Hepatic stellate cell (primary cell): ENCODE measurements around the gene EPB41L4B.
"Not testable (repeated sequence)": the region's sequence is repeated elsewhere in the genome, so short reads cannot be mapped to it uniquely, and the experiment has no call there.

Source experiments
- DNase-seq: peaks from one replicate; pipeline ENCODE4 v3.0.0; 2011; ENCODE audit warnings: low spot score

EPB41L4B gene

GRCh38 chr9:109162677-109163076, 158.2 kb downstream of the EPB41L4B start:
- no peak for DNase-seq

- DNase-seq = no peak
Measured at GRCh38 chr9:109161471-109161870, 159.4 kb downstream of the EPB41L4B start.

GRCh38 chr9:109159583-109159982, 161.3 kb downstream of the EPB41L4B start:
- no peak for DNase-seq

DNA sequence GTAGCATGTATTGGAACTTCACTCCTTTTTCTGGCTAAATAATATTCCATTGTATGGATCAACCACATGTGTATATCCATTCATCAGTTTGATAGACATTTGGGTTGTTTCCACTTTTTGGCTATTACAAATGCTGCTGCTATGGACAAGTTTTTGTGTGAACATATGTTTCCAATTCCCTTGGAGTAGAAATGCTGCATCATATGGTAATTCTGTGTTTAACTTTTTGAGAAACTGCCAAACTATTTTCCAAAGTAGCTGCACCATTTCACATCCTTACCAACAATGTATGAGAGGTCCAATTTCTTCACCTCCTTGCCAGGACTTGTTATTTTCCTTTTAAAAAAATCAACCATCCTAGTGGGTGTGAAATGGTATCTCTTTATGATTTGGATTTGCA, 162.2 kb downstream of the EPB41L4B start:
- DNase-seq = no peak

- no peak for DNase-seq
Measured at GRCh38 chr9:109156708-109157107, 164.2 kb downstream of the EPB41L4B start.

DNA sequence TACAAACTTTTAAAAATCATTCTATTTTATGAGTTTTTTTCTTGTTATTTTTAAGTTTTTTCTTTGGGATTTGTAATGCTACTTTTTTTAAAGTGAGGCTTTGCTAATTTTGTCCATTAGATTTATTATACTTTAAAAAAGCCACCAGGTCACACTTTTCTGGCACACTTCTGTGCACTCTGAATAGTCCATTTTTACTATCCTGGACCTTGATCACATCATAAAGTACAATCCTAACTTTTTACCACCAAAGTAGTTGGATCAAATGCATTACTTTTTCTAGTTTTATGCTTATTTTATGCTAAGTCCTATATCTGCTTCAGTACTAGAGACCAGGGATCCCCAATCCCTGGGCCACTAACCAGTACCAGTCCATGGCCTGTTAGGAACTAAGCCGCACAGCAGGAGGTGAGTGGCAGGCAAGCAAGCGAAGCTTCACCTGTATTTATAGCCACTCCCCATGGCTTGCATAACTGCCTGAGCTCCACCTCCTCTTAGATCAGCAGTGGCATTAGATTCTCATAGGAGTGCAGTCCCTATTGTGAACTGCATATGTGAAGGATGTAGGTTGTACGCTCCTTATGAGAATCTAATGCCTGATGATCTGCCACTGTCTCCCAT, 169.8 kb downstream of the EPB41L4B start:
- no peak for DNase-seq

DNA sequence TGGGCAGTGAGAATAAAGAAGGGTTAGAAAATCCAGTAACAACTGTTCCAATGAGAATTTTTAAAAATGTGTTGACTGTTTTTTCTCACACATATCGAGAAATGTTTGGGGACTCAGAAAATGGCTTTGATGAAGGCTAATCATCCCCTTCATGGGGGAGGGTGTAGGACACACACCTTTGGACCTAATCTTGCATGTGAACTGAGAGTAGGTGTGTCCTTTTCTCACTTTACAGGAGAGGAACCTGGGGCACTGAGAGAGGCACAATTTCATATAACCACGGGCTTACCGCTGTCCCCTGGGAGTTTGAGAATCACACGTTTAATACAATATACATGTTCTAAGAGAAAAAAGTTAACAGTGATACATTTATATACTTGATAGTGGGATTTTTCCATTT, 171.1 kb downstream of the EPB41L4B start:
- no peak for DNase-seq

DNA sequence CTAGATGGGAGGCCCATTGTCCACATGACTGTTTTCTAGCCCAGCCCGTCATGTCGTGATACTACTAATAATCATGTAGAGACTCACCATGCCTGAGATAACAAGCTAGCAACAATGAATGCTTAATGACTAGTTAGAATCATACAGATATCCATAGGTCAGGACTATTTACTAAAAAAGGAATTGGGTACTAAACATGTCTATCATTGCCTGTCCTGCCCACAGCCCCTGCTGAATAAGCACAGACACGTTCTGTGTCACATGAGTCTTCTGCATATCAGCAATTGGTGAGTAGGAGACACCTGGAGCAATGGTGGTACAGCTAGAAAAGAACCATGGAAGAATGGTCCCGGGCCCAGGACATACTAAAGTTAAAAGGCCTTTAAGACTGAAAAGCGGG, 171.8 kb downstream of the EPB41L4B start:
- no peak for DNase-seq

DNA sequence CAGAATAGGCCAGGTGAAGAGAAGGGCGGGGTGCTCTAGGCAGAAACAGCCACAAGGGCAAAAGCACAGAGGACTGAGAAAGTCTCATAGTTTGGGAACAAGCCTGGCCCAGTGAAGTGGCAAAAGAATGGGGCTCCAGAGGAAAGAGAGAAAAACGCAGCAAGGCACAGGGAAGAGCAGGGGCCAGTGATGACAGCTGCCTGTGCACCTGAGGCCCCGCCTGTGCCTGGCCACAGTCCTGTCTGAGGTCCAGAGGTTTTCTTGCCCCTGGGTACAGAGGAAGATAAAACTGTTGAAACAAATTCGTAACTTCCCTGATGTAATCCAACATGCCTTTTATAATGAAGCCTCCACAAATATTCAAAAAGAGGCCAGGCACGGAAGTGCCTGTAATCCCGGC, 175.8 kb downstream of the EPB41L4B start:
- no peak for DNase-seq

DNA sequence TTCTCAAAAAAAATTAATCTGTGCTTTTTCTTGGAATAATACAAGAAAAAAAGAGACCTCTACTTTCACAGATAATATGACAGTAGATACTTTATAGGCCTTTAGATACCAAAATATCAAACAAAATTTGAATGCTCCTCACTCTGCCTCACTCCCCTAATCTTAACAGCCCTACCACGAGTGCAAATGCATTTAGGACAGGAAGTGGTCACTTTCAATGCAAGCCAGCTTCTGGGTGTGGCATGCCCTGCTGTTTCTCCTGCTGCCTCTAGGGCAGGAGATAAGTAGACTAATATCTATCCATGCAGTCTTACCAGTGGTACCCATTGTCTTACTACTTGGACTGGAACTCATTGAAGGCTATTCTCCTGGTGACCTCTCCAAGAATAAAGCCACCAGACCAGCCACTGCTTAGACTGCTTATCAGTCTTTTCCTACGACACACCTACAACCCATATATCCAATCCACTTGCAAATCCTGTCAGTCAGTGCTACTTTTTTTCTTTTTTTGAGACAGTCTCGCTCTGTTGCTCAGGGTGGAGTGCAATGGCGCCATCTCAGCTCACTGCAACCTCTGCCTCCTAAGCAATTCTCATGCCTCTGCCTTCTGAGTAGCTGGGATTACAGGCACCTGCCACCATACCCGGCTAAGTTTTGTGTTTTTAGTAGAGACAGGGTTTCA, 176.8 kb downstream of the EPB41L4B start:
- no peak for DNase-seq

- DNase-seq = no peak
Measured at GRCh38 chr9:109141375-109141774, 179.5 kb downstream of the EPB41L4B start.

GRCh38 chr9:109139851-109140250, 181.0 kb downstream of the EPB41L4B start:
- DNase-seq = no peak

DNA sequence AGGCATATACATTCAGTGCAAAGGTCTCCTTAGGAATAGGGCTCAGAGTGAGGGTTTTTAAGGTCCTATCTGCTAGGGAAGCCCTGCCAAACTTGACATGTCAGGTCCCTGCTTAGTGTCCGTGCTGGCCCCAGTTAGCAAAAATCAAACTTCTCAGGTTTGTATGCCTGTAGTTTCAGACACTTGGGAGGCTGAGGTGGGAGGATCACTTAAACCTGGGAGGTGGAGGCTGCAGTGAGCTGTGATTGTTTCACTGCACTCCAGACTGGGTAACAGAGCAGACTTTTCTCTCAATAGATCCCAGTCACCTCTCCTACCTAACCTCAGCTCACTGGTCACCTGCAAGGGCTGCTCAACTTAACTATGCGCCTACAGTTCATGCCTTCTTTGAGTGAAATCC, 182.4 kb downstream of the EPB41L4B start:
- DNase-seq = no peak

GRCh38 chr9:109134167-109134578, 186.7 kb downstream of the EPB41L4B start:
- no peak for DNase-seq

DNA sequence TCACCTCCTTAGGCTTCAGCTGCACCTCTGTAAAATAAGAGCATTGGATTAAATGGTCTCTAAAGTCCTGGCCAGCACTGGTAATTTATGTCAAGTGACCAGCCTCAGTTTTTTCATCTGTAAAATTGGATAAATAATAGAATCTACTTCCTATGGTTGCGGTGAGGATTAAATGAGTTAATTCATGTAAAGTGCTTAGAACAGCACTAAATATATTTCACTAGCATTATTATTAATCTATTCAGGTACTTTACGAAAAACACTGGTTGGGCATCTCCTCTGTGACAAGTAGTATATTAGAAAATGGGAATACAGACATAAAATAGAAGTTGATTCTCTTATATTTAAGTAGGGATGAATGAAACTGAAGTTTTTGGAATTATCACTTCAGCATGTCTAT, 187.3 kb downstream of the EPB41L4B start:
- no peak for DNase-seq

DNA sequence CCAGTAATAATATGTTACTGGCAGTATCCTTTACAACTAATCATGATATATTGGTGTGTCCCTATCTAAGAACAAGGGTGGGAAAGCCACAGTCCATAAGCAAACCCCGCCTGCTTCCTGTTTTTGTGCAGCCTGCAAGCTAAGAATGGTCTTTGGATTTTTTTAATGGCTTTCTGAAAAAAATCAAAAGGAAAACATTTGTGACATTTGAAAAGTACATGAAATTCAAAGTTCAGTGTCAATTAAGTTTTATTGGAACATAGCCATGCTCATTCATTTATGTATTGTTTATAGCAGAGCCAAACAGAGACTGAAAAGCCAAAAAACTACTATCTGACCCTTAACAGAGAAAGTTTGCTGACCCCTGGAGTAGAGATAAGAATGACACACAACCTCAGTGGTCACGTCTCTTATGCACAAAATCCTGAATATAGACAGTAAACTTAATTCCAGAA, 188.3 kb downstream of the EPB41L4B start:
- no peak for DNase-seq

DNA sequence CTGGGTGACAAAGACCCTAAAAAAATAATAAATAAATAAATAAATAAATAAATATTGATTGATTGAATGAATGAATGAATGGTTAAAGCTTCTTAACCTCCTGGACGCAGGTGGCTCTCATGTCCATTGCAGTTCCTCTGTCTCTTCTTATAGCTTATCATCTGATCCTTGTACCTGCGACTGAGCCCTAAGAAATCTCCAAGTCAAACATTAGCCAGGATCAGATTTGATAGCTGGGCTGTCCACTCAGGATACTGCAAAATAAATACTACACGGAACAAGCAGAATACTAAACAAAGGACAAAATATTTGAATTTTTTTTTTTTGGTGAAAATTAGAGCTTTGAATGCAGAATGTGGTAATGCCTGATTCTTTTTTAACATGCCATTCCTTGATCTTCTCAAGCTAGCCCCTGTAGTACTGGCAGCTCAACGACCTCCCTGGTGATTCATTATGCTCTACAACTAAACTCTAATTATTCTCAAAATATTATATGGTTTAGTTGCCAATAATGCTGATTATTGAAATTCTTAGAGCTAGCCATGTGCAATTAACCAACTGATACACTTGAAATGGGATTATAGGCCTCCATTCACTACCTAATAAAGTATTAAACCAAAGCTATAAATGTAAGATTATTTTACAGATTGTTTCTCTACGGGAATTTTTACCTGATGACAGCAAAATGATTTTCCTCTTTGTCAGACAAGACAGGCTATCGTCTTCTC, 191.2 kb downstream of the EPB41L4B start:
- DNase-seq = no peak

GRCh38 chr9:109126671-109127070, 194.2 kb downstream of the EPB41L4B start:
- not testable (repeated sequence) for DNase-seq

GRCh38 chr9:109124121-109124520, 196.7 kb downstream of the EPB41L4B start:
- DNase-seq = no peak

- DNase-seq = no peak
Measured at GRCh38 chr9:109122726-109123621, 197.9 kb downstream of the EPB41L4B start.
